ENCODE results near the gene IGSF21. TPM values are rescaled to one million over a fixed set of nuclear protein-coding genes. Genes with fewer than 3 reads are reported as not detected.
"Not testable (repeated sequence)": the region's sequence is repeated elsewhere in the genome, so short reads cannot be mapped to it uniquely, and the experiment has no call there.

The IGSF21 gene
- polyA plus RNA-seq, 12 donors: 0.09 to 0.70 (median 0.38) TPM; not detected in 3

DNA sequence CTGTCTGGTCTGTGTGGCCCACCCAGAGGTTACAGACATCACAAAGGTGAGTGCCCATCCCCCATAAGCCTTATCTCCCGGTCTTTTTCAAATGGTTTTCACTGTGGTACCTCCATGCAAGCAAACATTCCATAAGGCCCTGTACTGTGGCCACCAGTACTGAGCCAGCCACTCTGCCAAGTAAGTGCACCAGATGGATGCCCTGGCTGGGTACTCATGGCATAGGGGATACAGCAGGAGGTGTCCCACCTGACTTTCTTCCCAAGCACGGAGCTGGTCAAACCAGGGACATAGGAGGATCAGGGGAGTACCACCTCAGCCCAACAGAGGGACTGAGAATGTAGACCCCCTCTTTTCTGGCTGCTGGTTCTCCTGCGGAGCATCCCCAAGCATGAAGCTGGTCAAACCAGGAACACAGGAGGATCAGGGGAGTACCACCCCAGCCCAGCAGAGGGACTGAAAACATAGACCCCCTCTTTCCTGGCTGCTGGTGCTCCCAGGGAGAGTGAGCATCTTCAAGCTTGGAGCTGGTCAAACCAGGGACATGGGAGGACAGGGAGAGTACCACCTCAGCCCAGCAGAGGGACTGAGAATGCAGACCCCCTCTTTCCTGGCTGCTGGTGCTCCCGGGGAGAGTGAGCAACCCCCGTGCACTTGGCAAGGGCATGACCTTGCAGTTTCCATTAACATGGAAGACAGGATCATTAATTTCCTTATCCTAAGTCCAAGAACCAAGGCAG lies 291.4 kb downstream of the IGSF21 start:
- DNase-seq: no peak

DNA sequence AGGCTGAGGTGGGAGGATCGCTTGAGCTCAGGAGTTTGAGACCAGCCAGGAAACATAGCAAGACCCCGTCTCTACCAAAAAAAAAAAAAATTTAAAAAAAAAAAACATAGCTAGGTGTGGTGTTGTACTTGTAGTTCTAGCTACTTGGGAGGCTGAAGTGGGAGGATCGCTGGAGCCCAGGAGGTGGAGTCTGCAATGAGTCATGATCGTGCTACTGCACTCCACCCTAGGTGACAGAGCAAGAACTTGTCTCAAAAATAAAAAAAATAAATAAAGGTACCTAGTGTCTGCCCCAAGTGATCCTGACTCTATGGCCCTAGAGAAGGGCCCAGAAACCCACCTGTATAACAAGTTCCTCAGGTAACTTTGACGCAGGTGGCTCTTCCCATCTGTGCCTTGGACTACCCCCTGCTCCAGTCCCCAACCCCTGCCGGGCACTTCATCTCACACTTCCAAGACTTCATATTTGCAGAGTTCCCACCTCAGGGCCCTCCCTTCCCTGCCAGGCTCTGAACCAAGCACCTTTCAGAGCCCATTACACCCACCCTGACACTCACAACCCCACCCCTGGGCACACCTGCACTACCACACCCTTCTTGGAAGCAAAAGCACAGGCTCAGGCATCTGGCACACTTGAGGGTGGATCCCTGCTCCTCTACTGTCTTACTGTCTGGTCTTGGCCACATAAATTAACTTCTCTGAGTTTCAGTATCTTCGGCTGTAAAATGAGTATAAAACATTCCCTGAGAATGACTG lies 292.9 kb downstream of the IGSF21 start:
- DNase-seq: no peak

DNA sequence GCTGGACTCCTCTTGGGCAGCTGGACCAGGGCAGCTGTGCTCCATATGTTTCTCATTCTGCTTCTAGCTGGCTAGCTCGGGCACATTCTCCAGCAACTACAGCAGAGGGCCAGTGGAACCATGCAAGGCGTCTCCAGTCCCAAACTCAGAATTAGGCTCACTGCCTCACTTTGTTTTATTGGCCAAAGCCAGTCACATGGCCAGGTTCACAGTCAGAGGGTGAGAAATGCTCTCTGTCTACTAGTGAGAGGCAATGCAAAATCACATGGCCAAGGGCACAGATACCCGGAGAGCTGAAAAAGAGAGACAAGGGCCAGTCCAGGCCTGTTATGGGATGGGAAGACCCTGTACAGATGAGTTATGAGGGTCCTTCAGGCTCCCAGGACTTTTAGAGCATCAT lies 294.3 kb downstream of the IGSF21 start:
- no peak for DNase-seq

DNA sequence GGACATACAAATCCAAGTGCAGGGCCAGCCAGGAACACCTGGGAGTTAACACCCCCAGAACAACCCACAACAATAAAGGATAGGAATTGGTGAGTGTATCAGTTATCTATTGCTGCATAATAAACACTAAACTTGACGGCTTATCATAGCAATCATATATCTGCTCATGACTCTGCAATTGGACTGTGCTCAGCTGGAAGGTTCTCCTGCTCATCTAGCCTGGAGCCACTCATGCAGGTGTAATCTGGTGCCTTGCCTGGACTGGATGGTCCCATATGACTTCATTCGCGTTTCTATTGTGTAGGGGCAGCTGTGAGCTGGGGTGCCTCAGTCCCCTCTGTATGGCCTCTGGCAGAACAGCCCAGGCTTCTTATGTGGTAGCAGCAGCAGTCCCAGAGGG lies 296.9 kb downstream of the IGSF21 start:
- DNase-seq: no peak

DNA sequence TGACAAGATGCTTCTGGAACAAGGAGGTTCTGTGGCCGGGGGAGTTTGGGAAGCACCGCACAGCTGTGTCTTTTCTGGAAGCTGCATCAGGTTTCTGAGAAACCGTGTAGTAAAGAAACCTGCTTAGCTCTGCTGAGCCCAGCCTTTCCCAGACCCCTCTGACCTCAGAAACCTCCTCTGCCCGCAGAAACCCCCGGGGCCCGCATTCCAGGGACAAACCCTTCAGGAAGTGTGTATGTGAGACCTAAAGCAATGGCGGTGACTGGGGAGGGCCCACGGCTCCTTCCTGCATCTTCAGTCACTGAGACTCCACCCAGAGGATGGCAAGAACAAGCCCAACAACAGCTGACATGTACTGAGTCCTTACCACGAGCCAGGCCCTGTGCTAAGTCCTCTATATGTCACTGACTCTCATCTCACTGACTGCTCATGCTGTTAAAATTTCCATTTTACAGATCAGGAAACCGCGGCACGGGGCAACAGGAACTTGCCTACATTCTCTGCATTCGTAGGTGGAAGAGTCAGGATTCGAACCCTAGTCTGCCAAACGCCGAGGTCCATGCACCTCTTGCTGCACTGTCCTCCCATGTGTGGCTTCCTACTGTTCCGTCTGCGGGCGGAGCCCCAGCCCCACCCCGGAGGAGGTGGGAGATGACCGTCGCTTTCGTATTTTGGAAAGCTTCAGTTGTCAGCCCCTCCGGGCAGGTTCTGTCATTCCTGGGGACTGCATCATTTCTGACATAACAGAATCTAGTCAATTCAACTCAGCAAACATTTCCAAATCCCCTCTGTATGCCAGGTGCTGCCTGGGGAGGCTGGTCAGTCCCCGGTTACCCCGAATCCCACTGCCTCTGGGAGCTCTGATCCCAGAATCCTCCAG lies 299.8 kb downstream of the IGSF21 start:
- no peak for DNase-seq

DNA sequence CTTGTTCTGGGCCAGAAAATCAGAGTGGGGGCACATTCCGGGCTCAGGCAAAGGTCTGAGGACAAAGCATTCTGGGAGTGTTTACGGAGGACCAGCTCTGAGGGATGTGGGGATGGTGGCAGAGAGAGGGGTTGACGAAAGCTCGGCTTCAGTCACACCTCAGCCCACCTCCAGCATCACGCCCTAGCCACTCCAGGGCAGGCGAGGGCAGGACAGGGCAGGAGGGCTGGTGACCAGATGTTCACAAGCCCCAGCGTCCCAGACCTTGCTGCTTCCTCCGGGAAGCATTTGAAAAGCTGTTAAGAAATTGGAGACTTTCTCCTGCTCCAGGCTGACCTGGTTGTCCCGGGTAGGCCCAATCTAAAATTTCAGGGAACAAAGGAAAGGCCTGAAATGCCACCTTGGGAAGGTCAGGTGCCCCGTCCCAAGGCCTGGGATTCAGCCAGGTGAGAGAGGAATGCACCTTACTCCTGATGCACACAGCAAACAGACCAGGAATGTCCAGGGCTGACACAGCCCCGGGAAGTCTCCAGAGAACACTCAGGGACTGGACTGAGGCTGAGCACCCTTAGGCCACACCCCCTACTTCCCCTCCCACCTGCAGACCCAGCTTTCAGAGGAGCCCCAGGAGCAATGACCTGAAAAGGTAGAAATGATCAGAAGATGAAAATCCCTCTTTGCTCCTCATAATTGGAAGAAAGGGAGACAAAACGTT lies 301.2 kb downstream of the IGSF21 start:
- no peak for DNase-seq

DNA sequence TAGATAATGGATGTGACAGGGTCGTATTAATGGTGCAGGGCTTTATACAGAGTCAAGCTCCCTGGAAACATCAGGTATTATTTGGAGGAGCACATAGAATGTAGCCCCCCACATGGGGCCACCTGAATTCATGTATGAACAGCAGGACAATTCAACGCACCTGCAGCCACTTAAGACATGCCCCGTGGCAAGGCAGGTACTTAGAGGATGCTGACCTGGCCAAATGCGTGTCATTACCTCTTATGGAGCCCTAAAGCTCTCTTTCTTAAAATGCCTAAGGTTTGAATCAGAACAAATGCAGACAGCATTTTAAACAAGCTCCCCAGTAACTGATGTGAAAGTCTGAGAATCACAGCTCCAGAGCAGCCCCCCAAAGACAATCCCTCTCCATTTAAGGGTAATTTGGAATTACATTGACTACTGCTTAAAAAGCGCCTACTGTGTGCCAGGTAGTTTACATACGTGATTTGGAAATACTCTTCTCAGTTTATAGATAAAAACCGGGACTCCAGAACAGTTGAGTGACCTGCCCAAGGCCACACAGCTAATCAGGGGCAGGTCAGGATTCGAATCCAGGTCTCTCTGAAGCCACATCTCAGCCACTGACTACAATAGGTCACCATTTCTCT lies 302.1 kb downstream of the IGSF21 start:
- DNase-seq: no peak

DNA sequence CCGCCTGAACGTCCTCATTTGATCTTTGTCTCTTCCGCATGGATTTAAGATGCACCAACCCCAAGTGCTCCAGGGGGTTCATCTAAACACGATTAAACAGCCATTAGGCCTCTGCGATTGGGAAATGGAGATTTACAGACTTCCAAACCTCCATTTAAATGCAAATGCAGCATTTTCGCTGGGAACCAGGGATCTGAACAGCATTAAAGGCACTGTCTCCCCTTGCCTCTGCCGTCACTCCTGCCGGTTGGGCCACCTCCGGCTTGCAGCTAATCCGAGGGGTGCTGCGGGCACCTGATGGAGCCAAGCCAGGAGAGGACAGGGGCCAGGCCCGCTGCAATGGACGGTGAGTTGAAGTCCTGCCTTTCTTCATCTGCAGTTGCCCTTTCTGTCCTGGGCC lies 302.8 kb downstream of the IGSF21 start:
- no peak for DNase-seq

DNA sequence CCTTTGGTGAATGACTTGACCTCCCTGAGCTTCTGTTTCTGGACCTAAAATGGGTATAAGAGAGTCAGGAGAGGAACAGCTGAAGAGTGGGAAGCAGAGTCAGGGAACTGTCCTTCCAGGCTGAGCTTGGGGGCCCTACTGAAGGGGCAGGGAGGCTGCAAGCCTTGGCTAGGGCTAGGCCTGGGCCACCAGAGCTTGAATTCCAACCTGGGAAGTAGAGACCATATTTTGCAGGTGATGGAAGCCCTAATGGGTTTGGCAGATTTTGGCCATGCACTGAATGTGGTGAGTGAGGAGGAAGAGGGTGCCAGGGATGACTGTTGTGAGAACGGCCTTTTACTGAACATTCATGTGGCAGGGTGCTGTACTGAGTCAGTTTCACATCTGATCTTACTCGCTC lies 303.7 kb downstream of the IGSF21 start:
- no peak for DNase-seq

DNA sequence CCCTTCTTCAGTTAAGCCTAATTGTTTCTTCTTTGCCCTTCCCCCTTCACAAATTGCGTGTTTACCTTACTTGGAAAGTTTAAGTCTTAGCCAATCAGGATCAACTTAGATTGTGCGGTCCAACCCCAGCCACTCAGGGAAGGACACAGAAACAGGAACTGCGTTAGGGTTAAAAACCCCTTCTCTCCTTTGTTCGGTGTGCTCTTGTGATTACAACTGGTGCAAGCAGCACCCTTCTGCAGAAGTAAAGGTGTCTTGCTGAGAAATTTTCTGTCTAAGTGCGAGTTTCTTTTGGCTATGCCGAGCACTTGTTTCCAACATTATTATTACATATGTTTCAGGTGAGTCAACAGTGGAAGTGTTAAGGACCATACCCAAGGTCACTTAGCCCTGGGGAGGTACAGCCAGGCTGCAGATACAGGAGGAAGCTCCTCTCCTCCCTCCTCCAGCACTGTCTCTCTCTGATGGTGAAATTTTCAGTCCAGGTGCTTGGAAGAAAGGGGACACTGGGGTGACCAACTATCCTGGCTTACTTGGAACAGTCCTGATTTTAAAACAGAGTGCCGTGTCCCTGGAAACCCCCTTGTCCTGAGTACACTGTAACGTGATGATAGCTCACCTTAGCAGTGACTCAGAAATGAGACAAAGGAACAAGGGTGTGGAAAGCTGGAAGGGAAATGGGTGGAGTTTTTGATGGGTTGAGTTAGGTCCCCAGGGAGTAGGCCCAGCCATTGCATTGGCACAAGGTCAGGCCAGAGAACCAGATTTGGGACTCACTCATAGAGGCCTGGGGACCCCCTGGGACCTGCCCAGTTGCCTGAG lies 304.4 kb downstream of the IGSF21 start:
- no peak for DNase-seq

DNA sequence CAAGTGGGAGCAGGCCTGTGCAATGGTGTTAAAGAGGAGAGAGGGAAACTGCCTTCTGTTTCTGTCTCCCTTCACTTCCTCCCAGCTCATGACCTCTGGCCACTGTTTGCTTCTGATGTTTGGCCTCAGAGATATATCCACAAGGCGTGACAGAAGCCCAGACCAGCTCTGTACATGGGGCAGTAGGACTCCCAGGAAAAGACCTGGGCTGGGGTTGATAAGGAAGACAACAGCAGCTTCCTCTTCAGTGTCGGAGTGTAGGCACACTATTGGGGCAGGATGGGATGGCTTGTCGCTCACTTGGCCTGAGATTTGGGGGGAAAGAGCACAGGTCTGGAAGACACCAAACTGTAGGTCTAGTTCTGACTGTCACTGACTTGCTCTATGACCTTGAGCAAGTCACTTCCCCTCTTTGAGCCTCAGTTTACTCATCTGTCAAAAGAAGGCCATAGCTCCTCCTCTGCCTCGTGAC lies 305.3 kb downstream of the IGSF21 start:
- no peak for DNase-seq

DNA sequence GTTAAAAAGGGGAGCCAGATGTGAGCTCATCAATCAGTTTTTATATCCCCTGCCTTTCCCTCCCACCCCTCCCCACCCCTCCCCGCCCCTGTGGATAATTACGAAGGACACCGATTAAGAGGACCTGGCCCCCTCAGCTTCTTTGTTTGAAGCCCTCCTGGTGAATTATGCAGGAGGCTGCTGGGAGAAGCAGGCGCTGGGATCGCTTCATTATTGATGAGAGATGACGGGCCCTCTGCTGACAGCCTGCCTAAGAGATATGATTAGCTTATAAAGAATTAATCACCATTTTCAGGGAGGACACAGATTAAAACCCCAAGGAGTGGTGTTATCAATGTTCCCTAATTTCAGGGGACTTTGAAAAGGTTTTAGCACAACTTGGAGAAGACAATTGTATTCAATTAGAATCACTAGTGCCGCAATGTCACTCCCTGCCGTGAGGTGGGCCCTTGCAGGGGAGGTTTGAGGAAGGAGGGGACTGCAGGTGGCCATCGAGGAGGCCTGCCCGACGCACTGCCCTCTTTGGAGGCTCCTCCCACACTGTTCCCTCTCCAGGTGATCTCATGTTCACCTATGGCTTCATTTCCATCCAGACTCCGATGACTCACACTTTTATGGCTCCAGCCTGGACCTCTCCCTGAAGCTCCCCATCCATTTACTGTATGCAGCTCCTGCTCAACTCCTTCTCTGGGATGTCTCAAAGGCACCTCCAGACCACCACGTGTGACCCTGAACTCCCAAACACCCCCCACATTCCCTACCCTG lies 306.1 kb downstream of the IGSF21 start:
- DNase-seq: no peak

DNA sequence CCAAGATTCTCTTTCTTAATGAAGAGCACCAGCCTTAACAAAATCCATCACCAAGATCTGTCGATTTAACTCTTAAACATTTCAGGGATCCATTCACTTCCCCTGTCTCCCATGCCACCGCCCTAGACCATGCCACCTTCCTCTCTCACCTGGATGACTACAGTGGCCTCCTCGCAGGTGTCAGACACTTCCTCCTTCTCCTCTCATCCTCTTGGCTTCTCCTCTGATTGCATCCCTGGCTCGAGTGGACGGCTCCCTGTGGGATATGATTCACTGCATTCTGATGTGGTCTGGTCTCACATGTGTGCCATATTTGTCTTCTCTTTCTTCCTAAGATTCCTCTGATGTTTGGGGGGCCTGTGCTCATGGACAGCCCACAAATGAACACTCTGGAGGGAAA lies 306.7 kb downstream of the IGSF21 start:
- no peak for DNase-seq

DNA sequence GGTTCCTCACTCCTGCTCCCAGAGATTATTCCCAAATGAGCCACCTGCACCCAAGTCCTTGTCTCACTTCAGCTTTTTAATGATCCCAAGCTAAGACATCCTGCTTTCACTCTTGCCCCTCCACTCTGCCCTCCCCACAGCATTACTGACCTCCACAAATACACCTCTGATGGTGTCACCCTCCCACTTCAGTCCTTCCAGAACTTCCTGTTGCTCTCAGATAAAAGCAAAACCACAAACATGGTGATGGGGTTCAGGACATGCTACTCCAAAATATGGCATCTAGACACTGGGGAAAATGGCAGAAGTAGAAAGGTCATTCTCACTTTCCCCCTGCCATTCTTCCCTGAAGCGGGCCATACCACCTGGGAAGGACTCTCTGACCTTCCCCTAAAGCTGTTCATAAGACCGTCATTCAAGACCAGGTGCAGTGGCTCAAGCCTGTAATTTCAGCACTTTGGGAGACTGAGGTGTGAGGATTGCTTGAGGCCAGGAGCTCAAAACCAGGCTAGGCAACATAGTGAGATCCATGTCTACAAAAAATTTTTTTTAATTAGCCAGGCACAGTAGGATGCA lies 307.4 kb downstream of the IGSF21 start:
- DNase-seq: no peak

DNA sequence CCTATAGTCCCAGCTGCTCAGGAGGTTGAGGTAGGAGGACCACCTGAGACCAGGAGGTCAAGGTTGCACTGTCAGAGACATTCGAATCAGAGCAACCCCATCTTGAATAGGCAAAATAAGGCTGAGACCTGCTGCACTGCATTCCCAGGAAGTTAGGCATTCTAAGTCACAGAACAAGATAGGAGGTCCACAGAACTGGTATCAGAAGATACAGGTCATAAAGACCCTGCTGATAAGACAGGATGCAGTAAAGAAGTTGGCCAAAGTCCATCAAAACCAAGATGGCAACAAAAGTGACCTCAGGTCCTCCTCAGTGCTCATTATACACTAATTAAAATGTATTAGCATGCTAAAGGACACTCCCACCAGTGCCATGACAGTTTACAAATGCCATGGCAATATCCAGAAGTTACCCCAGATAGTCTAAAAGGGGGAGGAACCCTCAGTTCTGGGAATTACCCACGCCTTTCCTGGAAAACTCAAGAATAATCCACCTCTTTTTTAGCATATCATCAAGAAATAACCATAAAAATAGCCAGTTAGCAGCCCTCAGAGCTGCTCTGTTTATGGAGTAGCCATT lies 307.9 kb downstream of the IGSF21 start:
- no peak for DNase-seq

DNA sequence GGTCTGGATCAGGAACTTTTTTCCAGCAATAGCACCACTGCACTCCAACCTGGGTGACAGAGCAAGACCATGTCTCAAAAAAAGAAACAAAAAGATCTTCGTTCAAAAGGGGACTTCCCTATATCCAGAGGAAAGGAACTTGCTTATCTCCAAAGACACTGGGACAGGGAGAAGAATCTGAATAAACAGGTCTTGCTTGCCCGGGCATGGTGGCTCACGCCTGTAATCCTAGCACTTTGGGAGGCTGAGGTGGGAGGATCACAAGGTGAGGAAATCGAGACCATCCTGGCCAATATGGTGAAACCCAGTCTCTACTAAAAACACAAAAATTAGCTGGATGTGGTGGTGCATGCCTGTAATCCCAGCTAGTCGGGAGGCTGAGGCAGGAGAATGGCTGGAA lies 308.5 kb downstream of the IGSF21 start:
- DNase-seq: not testable (repeated sequence)

DNA sequence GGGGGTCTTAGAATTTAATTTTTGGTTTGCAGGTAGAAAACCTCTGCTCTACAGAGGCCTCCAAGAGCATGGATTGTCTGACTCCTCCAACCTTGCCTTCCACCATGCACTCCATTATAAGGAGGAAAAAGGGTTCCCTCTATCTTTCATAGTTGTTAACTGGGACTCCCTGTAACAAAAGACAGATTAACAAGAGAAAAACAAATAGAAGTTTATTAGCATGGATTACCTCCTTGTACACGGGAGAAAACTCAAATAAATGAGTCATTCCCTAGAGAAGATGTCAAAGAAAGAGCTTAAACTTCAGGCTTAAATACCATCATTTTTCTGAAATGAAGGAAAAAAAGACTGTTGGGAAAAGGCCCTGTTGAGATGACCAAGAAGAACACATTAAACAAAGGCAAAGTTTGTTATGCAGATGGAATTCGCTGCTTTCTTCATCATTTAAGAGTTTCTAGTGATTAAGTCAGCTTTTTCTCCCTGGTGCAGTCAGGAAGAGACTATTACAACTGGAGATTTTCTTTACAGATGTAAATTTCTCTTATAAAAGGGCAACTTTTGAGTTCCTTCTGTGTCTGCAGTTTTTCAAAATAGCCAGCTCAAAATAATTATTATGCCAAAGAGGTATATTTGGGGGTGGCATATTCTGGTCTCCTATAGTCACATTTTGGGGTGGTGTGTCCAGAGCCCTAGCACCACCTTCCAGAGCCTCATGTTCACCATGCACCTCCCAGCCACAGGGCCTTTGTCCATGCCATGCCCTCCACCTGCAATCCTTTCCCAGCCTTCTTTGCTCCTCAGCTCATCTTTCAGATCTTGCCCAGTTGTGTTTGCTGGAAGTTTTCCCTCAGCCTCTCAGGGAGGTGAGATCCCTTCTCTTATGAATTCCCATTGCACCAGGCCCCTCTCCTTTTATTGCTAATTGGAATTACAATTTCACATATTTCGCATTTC lies 310.0 kb downstream of the IGSF21 start:
- no peak for DNase-seq
